H1 (cell line): ENCODE measurements around the gene HTR3E. TPM values are rescaled to one million over a fixed set of nuclear protein-coding genes. Genes with fewer than 3 reads are reported as not detected.
A peak's percentile ranks its signal among the peaks of the same experiment; 100 is the strongest.

ENCODE experiments used
- CTCF ChIA-PET: fragments of 300-600 bp; sonication (Branson Sonifier 250); formaldehyde crosslinking; loops from one replicate; lab custom pipeline; 2021; ENCODE audit not compliant: partially characterized antibody; lab: Charles Lee
- POLR2A ChIA-PET: fragments of 300-600 bp; sonication (Branson Sonifier 250); formaldehyde crosslinking; loops from one replicate; lab custom pipeline; 2021; ENCODE audit warnings: inconsistent platforms; ENCODE audit not compliant: partially characterized antibody; lab: Charles Lee
- DNase-seq, 2 experiments: peaks; one replicate each; pipeline versions ENCODE4 v3.0.0 to v3.0.0-alpha.2; 2010 to 2022; ENCODE audit warnings: low spot score in 2 of 2, low read depth in 1 of 2, mixed read lengths in 1 of 2
- FAIRE-seq: peaks from 2 replicates; lab custom pipeline; 2011; peaks lifted over from hg19 to GRCh38; lab: Jason Lieb, UNC
- H2AFZ ChIP-seq: 2 replicates; pipeline ENCODE4 v1.8.1; 2012; ENCODE audit warnings: low read length, inconsistent platforms
- H2AK5ac ChIP-seq: 2 replicates; pipeline ENCODE4 v1.6.1; 2013; ENCODE audit warnings: low read depth, low read length
- H2BK120ac ChIP-seq: replicated peaks from 2 replicates; pipeline ENCODE3; 2013; ENCODE audit warnings: low read depth, low read length, inconsistent platforms
- H2BK12ac ChIP-seq: 2 replicates; pipeline ENCODE4 v1.6.1; 2013; ENCODE audit warnings: low read depth, low read length
- H2BK15ac ChIP-seq: 2 replicates; pipeline ENCODE4 v1.6.1; 2013; ENCODE audit warnings: low read length
- H2BK20ac ChIP-seq: 2 replicates; pipeline ENCODE4 v1.6.1; 2013; ENCODE audit warnings: low read length
- H2BK5ac ChIP-seq: 2 replicates; pipeline ENCODE4 v1.6.1; 2013; ENCODE audit warnings: low read depth, low read length
- H3K14ac ChIP-seq: 2 replicates; pipeline ENCODE4 v1.6.1; 2013; ENCODE audit warnings: inconsistent platforms; ENCODE audit not compliant: insufficient read length
- H3K18ac ChIP-seq: 2 replicates; pipeline ENCODE4 v1.6.1; 2013; ENCODE audit warnings: low read length; ENCODE audit errors: extremely low read depth
- H3K23ac ChIP-seq: 2 replicates; pipeline ENCODE4 v1.6.1; 2013; ENCODE audit warnings: inconsistent platforms; ENCODE audit not compliant: insufficient read length
- H3K23me2 ChIP-seq: 2 replicates; pipeline ENCODE4 v1.6.1; 2013; ENCODE audit warnings: low read depth, low read length
- H3K27ac ChIP-seq: 2 replicates; pipeline ENCODE4 v1.6.1; 2011; ENCODE audit warnings: low read depth, low read length, inconsistent platforms
- H3K27me3 ChIP-seq, 4 experiments: replicated peaks in 1 of 4; 1 replicate in 1 of 4; 2 replicates in 3 of 4; pipeline versions ENCODE4 v1.6.1 to v1.8.1; 2011 to 2013; ENCODE audit warnings: low read length in 3 of 4, mild to moderate bottlenecking in 3 of 4, inconsistent platforms in 2 of 4, mixed read lengths in 2 of 4, moderate library complexity in 1 of 4; ENCODE audit not compliant: control insufficient read depth in 3 of 4, insufficient read depth in 3 of 4; ENCODE audit errors: extremely low read depth in 1 of 4
- H3K36me3 ChIP-seq, 4 experiments: 2 replicates each; pipeline versions ENCODE4 v1.6.1 to v1.8.1; 2011 to 2013; ENCODE audit warnings: mild to moderate bottlenecking in 4 of 4, low read length in 3 of 4, moderate library complexity in 2 of 4, control low read depth in 1 of 4, inconsistent platforms in 1 of 4; ENCODE audit not compliant: insufficient read depth in 4 of 4, control insufficient read depth in 2 of 4
- H3K4ac ChIP-seq: replicated peaks from 2 replicates; pipeline ENCODE3; 2013; ENCODE audit warnings: low read length, low read depth, mixed read lengths, inconsistent platforms; ENCODE audit not compliant: insufficient read length
- H3K4me1 ChIP-seq, 4 experiments: replicated peaks in 1 of 4; 1 replicate in 1 of 4; 2 replicates in 3 of 4; pipeline versions ENCODE4 v1.6.1 to v1.8.1; 2011 to 2013; ENCODE audit warnings: low read length in 3 of 4, inconsistent platforms in 2 of 4, mixed read lengths in 1 of 4; ENCODE audit not compliant: insufficient read depth in 4 of 4, control insufficient read depth in 3 of 4
- H3K4me2 ChIP-seq, 2 experiments: 2 replicates each; pipeline versions ENCODE4 v1.6.1 to v1.8.1; 2011 to 2013; ENCODE audit warnings: low read depth in 2 of 2, low read length in 2 of 2, control low read depth in 1 of 2, inconsistent platforms in 1 of 2, mild to moderate bottlenecking in 1 of 2; ENCODE audit not compliant: insufficient read depth in 1 of 2
- H3K4me3 ChIP-seq, 4 experiments: fragments of 200-600, 300-600 bp in 1 of 4; sonication (generic), shearing (Covaris generic), sonication (Bioruptor Twin) in 1 of 4; 2 replicates each; pipeline versions ENCODE4 v1.5.1 to v1.8.1; 2011 to 2016; ENCODE audit warnings: low read length in 4 of 4, low read depth in 3 of 4, control low read depth in 2 of 4, inconsistent platforms in 2 of 4, mild to moderate bottlenecking in 2 of 4, mixed read lengths in 1 of 4, moderate library complexity in 1 of 4; ENCODE audit not compliant: insufficient read depth in 2 of 4; ENCODE audit errors: extremely low read depth in 1 of 4
- H3K56ac ChIP-seq: replicated peaks from 2 replicates; pipeline ENCODE3; 2013; ENCODE audit warnings: low read depth, mild to moderate bottlenecking, mixed read lengths, low read length, inconsistent platforms; ENCODE audit not compliant: insufficient read length
- H3K79me1 ChIP-seq: 2 replicates; pipeline ENCODE4 v1.6.1; 2013; ENCODE audit warnings: low read depth, low read length, control low read depth
- H3K79me2 ChIP-seq, 2 experiments: 2 replicates each; pipeline versions ENCODE4 v1.6.1 to v1.8.1; 2012 to 2013; ENCODE audit warnings: low read length in 2 of 2, mild to moderate bottlenecking in 2 of 2, inconsistent platforms in 1 of 2; ENCODE audit not compliant: insufficient read depth in 2 of 2, control insufficient read depth in 1 of 2
- H3K9ac ChIP-seq, 4 experiments: replicated peaks in 1 of 4; 1 replicate in 1 of 4; 2 replicates in 3 of 4; pipeline versions ENCODE4 v1.6.1 to v1.8.1; 2011 to 2013; ENCODE audit warnings: low read depth in 3 of 4, low read length in 3 of 4, control low read depth in 2 of 4, mild to moderate bottlenecking in 2 of 4, moderate library complexity in 2 of 4, inconsistent platforms in 1 of 4; ENCODE audit errors: extremely low read depth in 1 of 4
- H3K9me3 ChIP-seq, 2 experiments: 2 replicates each; pipeline versions ENCODE4 v1.6.1 to v1.8.1; 2012 to 2013; ENCODE audit warnings: mild to moderate bottlenecking in 2 of 2, moderate library complexity in 2 of 2, control low read depth in 1 of 2, inconsistent platforms in 1 of 2, low read depth in 1 of 2, low read length in 1 of 2, mixed read lengths in 1 of 2; ENCODE audit not compliant: insufficient read depth in 2 of 2
- H4K20me1 ChIP-seq, 2 experiments: replicated peaks in 1 of 2; 2 replicates each; pipeline versions ENCODE3 to v1.8.1; 2011 to 2013; ENCODE audit warnings: inconsistent platforms in 2 of 2, low read length in 2 of 2, mild to moderate bottlenecking in 1 of 2; ENCODE audit not compliant: insufficient read depth in 2 of 2, control insufficient read depth in 1 of 2
- H4K5ac ChIP-seq: 2 replicates; pipeline ENCODE4 v1.6.1; 2013; ENCODE audit warnings: low read length, low read depth, mixed read lengths, inconsistent platforms; ENCODE audit not compliant: insufficient read length
- H4K8ac ChIP-seq: 2 replicates; pipeline ENCODE4 v1.8.0; 2013; ENCODE audit warnings: mild to moderate bottlenecking, moderate library complexity, low read length, inconsistent platforms; ENCODE audit not compliant: insufficient read depth; ENCODE audit errors: extremely low read depth
- H4K91ac ChIP-seq: replicated peaks from 2 replicates; pipeline ENCODE3; 2013; ENCODE audit warnings: low read length, mixed read lengths, inconsistent platforms; ENCODE audit not compliant: insufficient read length
- WGBS, 2 experiments: shearing (Covaris generic) in 1 of 2; methylation state at CpG; one replicate each; pipeline versions ENCODE4 v1.1.6 to v1.1.7; 2013 to 2015; ENCODE audit warnings: low lambda C conversion rate in 2 of 2, mixed read lengths in 2 of 2, inconsistent platforms in 1 of 2, low coverage in 1 of 2, missing lambda C conversion rate in 1 of 2; ENCODE audit not compliant: insufficient replicate concordance in 2 of 2, insufficient coverage in 1 of 2, insufficient read length in 1 of 2; ENCODE audit errors: extremely low coverage in 1 of 2, missing lambda C conversion rate in 1 of 2; 5-methylcytosine and 5-hydroxymethylcytosine counted together
- polyA plus RNA-seq, 7 experiments: library from polyadenylated mRNA; depleted of rRNA in 3 of 7; stranded (reverse) in 5 of 7; unstranded in 2 of 7; fragments of >200 nt in 5 of 7; fragments of 200-250 nt in 2 of 7; gene quantifications; 1 replicate in 5 of 7; 2 replicates in 1 of 7; 4 replicates in 1 of 7; pipeline versions ENCODE4 v1.2.1 to v1.2.3, GENCODE V29; 2011 to 2013; ENCODE audit warnings: missing spikeins in 2 of 7, mixed read lengths in 2 of 7
- total RNA-seq: library from RNA; stranded (reverse); fragmentation: NEBNext Ultra II Directional; extraction: Animal tissue kit (Norgen Biotek cat#: 25700); gene quantifications from 2 replicates; pipeline ENCODE4 v1.2.1, GENCODE V29; 2021

HTR3E gene
- total and polyA plus RNA-seq, 2 of the 8 experiments (the other 6 are each of a cell fraction or from before 2014, with no cell fraction given) = not detected

- peak in 1 of 2 experiments; percentile 83 for DNase-seq
- Histone ChIP-seq H2BK12ac (no peak overlapping the region), H2BK15ac (0 out of 2 replicates have a peak overlapping the region, but pooled peaks have one; percentile 37), H3K56ac (no peak overlapping the region), H3K14ac (no peak overlapping the region), H4K91ac (no peak overlapping the region), H2AFZ (peak overlapping the region; percentile 64), H3K79me1 (no peaks in the 10 kb centered on the region; the same call in 1 of the 2 replicates), H3K9me3 (no peaks in the 10 kb centered on the region), H3K36me3 (peaks cover 0 to 3% (median 0%) of the 10 kb centered on the region in 4 experiments; a peak in 1 of 8 replicates), H2BK5ac (peak overlapping the region; percentile 36; the same call in 1 of the 2 replicates), H3K23me2 (peaks cover 18% of the 10 kb centered on the region), H3K4me1 (peaks cover 2 to 9% (median 3%) of the 10 kb centered on the region in 4 experiments; a peak in 4 of 7 replicates), H3K4me3 (peak overlapping the region; percentile 82 to 98 (median 88)), H2BK20ac (no peak overlapping the region), H4K5ac (no peak overlapping the region), H4K20me1 (peaks cover 0 to 2% of the 10 kb centered on the region in 2 experiments), H2BK120ac (no peak overlapping the region), H2AK5ac (no peak overlapping the region), H3K23ac (no peak overlapping the region), H3K27ac (no peak overlapping the region), H3K9ac (peak overlapping the region in 2 of 4 experiments; percentile 25 to 33; a peak in 2 of 7 replicates), H3K4ac (no peak overlapping the region), H3K4me2 (peak overlapping the region; percentile 89 to 99), H3K27me3 (no peaks in the 10 kb centered on the region), H4K8ac (no peak overlapping the region), H3K18ac (0 out of 2 replicates have a peak overlapping the region, but pooled peaks have one; percentile 33), H3K79me2 (peaks cover 0 to 35% of the 10 kb centered on the region in 2 experiments; a peak in 3 of 4 replicates)
- ChIA-PET CTCF (interaction anchor here (1.2 to 3.0 kb wide), 7 partner anchors 11 to 241 kb away, joined by 3 to 25 read pairs (median 7); partner anchors contain the start of gene FAM131A), POLR2A (interaction anchor here (0.7 to 3.1 kb wide), 12 partner anchors 12 to 181 kb away, joined by 3 to 26 read pairs (median 6); partner anchors contain the start of genes ABCF3, CAMK2N2 and DVL3)
- WGBS, 2 experiments = 1% methylated on average over 37 of the region's 37 CpGs; no CpG with 5 or more reads in 1 of the 2 experiments
- no peak for FAIRE-seq
Measured at GRCh38 chr3:184133840-184134745, 37.2 kb downstream of the HTR3E start.
